ENCODE results near the gene KANK4. TPM values are rescaled to one million over a fixed set of nuclear protein-coding genes. Genes with fewer than 3 reads are reported as not detected.

KANK4 gene
- total and polyA plus RNA-seq, 2 donors (not counting 1 experiment from before 2014, with no cell fraction given), result not detected

- Mint-ChIP-seq H3K4me1 (no peaks in the 10 kb centered on the region), H3K9me3 (ENCODE audit: insufficient read depth) (no peaks in the 10 kb centered on the region), H3K27me3 (peaks cover 29% of the 10 kb centered on the region), H3K27ac (no peak overlapping the region), H3K4me3 (no peak overlapping the region)
- intact Hi-C loops (cut with micrococcal nuclease), result no loop called here
- Histone ChIP-seq H3K9me3 (ENCODE audit: control extremely low read depth in 1 of 3, control insufficient read depth in 2 of 3, insufficient read depth in 1 of 3, low read length in 2 of 3) (peaks cover 0 to 15% (median 0%) of the 10 kb centered on the region in 3 donors), H3K27ac (ENCODE audit: low read length in 2 of 2) (no peak overlapping the region), H3K36me3 (replicated peaks in 1 of 2; ENCODE audit: control extremely low read depth in 1 of 2, control insufficient read depth in 1 of 2, extremely low read depth in 1 of 2, insufficient read depth in 2 of 2, low read length in 1 of 2) (no peaks in the 10 kb centered on the region), H2AFZ (ENCODE audit: insufficient read depth, low read depth, low read length, poor library complexity, severe bottlenecking) (no peak overlapping the region), H3K4me2 (replicated peaks; ENCODE audit: low read depth, low read length, poor library complexity, severe bottlenecking) (no peak overlapping the region), H3K4me3 (ENCODE audit: control extremely low read depth in 1 of 5, extremely low read depth in 1 of 5, insufficient read depth in 1 of 5, low read depth in 2 of 5, low read length in 4 of 5) (no peak overlapping the region), H4K20me1 (ENCODE audit: control insufficient read depth, insufficient read depth, low read length, poor library complexity, severe bottlenecking) (no peaks in the 10 kb centered on the region), H3K4me1 (ENCODE audit: control insufficient read depth in 2 of 2, insufficient read depth in 2 of 2, low read length in 2 of 2) (no peaks in the 10 kb centered on the region), H3K79me2 (ENCODE audit: control insufficient read depth, insufficient read depth, low read length) (no peaks in the 10 kb centered on the region), H3K27me3 (replicated peaks in 1 of 4; ENCODE audit: control extremely low read depth in 1 of 4, control insufficient read depth in 3 of 4, insufficient read depth in 4 of 4, low read length in 3 of 4) (peaks cover 0 to 15% (median 2%) of the 10 kb centered on the region in 4 experiments), H3K9ac (ENCODE audit: low read length) (no peak overlapping the region)
- WGBS (ENCODE audit: insufficient coverage), result 95% methylated on average over 8 of the region's 17 CpGs
- POLR2A ChIA-PET, result no interaction called here
- DNase-seq (no peak), ATAC-seq (ENCODE audit: low read depth) (no peak)
- no peak for TF ChIP-seq EZH2 (IDR thresholded peaks at IDR 0.05; ENCODE audit: borderline replicate concordance, insufficient read depth, low read depth, low read length, poor library complexity, severe bottlenecking)
- TF ChIP-seq CTCF (IDR thresholded peaks at IDR 0.05), result no peak
- CTCF ChIA-PET, result no interaction called here
Observed at GRCh38 chr1:62196086-62196690, 123.0 kb downstream of the KANK4 start.

GRCh38 chr1:62194651-62195544, 124.3 kb downstream of the KANK4 start, which contains the start of gene L1TD1:
TSS of gene L1TD1 (plus strand) at chr1:62194849. CDS start at chr1:62206629, 11,780 bp downstream.
- Histone ChIP-seq H3K27ac (ENCODE audit: low read length in 2 of 2) (no peak within 1 kb of the TSS), H3K4me2 (replicated peaks; ENCODE audit: low read depth, low read length, poor library complexity, severe bottlenecking) (peak within 1 kb of the TSS; percentile 15), H3K79me2 (ENCODE audit: control insufficient read depth, insufficient read depth, low read length) (no peaks in the 10 kb centered on the region), H3K36me3 (replicated peaks in 1 of 2; ENCODE audit: control extremely low read depth in 1 of 2, control insufficient read depth in 1 of 2, extremely low read depth in 1 of 2, insufficient read depth in 2 of 2, low read length in 1 of 2) (no peaks in the 10 kb centered on the region), H3K9ac (ENCODE audit: low read length) (peak within 1 kb of the TSS; percentile 19), H3K4me1 (ENCODE audit: control insufficient read depth in 2 of 2, insufficient read depth in 2 of 2, low read length in 2 of 2) (no peaks in the 10 kb centered on the region), H2AFZ (ENCODE audit: insufficient read depth, low read depth, low read length, poor library complexity, severe bottlenecking) (peak within 1 kb of the TSS; percentile 49), H3K27me3 (replicated peaks in 1 of 4; ENCODE audit: control extremely low read depth in 1 of 4, control insufficient read depth in 3 of 4, insufficient read depth in 4 of 4, low read length in 3 of 4) (peaks cover 0 to 15% (median 2%) of the 10 kb centered on the region in 4 experiments), H3K9me3 (ENCODE audit: control extremely low read depth in 1 of 3, control insufficient read depth in 2 of 3, insufficient read depth in 1 of 3, low read length in 2 of 3) (peaks cover 0 to 15% (median 0%) of the 10 kb centered on the region in 3 donors), H3K4me3 (ENCODE audit: control extremely low read depth in 1 of 5, extremely low read depth in 1 of 5, insufficient read depth in 1 of 5, low read depth in 2 of 5, low read length in 4 of 5) (peak within 1 kb of the TSS in 2 of 5 experiments; percentile 18 to 31), H4K20me1 (ENCODE audit: control insufficient read depth, insufficient read depth, low read length, poor library complexity, severe bottlenecking) (no peaks in the 10 kb centered on the region)
- Mint-ChIP-seq H3K4me1 (no peaks in the 10 kb centered on the region), H3K27me3 (peaks cover 28% of the 10 kb centered on the region), H3K4me3 (no peak within 1 kb of the TSS), H3K27ac (no peak within 1 kb of the TSS), H3K9me3 (ENCODE audit: insufficient read depth) (no peaks in the 10 kb centered on the region)
- ChIA-PET POLR2A (no interaction called here), CTCF (no interaction called here)
- no peak for ATAC-seq (ENCODE audit: low read depth)
- DNase-seq, result no peak
- intact Hi-C loops (cut with micrococcal nuclease), result no loop called here
- TF ChIP-seq CTCF (IDR thresholded peaks at IDR 0.05) (no peak), EZH2 (IDR thresholded peaks at IDR 0.05; ENCODE audit: borderline replicate concordance, insufficient read depth, low read depth, low read length, poor library complexity, severe bottlenecking) (no peak)
- 16% methylated on average over 50 of the region's 55 CpGs for WGBS (ENCODE audit: insufficient coverage)

Data from B cell (primary cell).